GM12878 (cell line): ENCODE results near the gene KCNN3. TPM values are rescaled to one million over a fixed set of nuclear protein-coding genes. Genes with fewer than 3 reads are reported as not detected.

ENCODE experiments used
- ATAC-seq: fragments of 200-7000 bp; cut with Tn5 transposase; 3 replicates; pipeline ENCODE4 v1.9.1; 2020; ENCODE audit warnings: mild to moderate bottlenecking, moderate library complexity
- BruUV-seq: library from RNA; stranded (reverse); fragments of 400-500 nt; replicated peaks from 2 replicates; lab custom pipeline; 2021; lab: Mats Ljungman, UMichigan
- CTCF ChIA-PET: fragments of 300-600 bp; sonication (Branson Sonifier 250); formaldehyde crosslinking; extraction: SDS; loops from one replicate; lab custom pipeline; 2021; ENCODE audit warnings: inconsistent platforms; lab: Yijun Ruan, JAX
- POLR2A ChIA-PET: fragments of 350-600 bp; formaldehyde crosslinking; extraction: SDS; loops from one replicate; lab custom pipeline; 2021; ENCODE audit warnings: inconsistent platforms; lab: Charles Lee
- RAD21 ChIA-PET: fragments of 300-600 bp; sonication (Branson Sonifier 250); formaldehyde crosslinking; loops from one replicate; lab custom pipeline; 2023; ENCODE audit warnings: antibody characterized with exemption; ENCODE audit not compliant: unreplicated experiment; lab: Charles Lee
- SMC1A ChIA-PET: fragments of 300-600 bp; sonication (Branson Sonifier 250); formaldehyde crosslinking; loops from one replicate; lab custom pipeline; 2023; ENCODE audit not compliant: unreplicated experiment, uncharacterized antibody; lab: Charles Lee
- DNase-seq: peaks from one replicate; pipeline ENCODE4 v3.0.0-alpha.2; 2011; ENCODE audit warnings: low read depth, low spot score
- FAIRE-seq: peaks from 3 replicates; lab custom pipeline; 2011; peaks lifted over from hg19 to GRCh38; lab: Jason Lieb, UNC
- H2AFZ ChIP-seq: 2 replicates; pipeline ENCODE4 v1.6.0; 2011; ENCODE audit warnings: low read depth, low read length, control low read depth; ENCODE audit not compliant: control insufficient read depth
- H3K27ac ChIP-seq: 2 replicates; pipeline ENCODE4 v1.5.1; 2011; ENCODE audit warnings: control low read depth; ENCODE audit not compliant: control insufficient read depth, insufficient read depth
- H3K27me3 ChIP-seq, 2 experiments: replicated peaks in 1 of 2; 2 replicates each; pipeline versions ENCODE4 v1.6.0 to v1.6.1; 2011; ENCODE audit warnings: low read length in 1 of 2; ENCODE audit not compliant: control insufficient read depth in 2 of 2, insufficient read depth in 2 of 2
- H3K36me3 ChIP-seq, 2 experiments: 2 replicates each; pipeline ENCODE4 v1.5.1; 2011; ENCODE audit warnings: low read length in 1 of 2; ENCODE audit not compliant: control insufficient read depth in 2 of 2, insufficient read depth in 2 of 2
- H3K4me1 ChIP-seq: 2 replicates; pipeline ENCODE4 v1.6.1; 2011; ENCODE audit warnings: mild to moderate bottlenecking, low read length, moderate library complexity, mixed read lengths; ENCODE audit not compliant: control insufficient read depth, insufficient read depth
- H3K4me2 ChIP-seq: 2 replicates; pipeline ENCODE4 v1.6.0; 2011; ENCODE audit warnings: control low read depth; ENCODE audit not compliant: control insufficient read depth, insufficient read depth
- H3K4me3 ChIP-seq: fragments of 200-600 bp; sonication (generic); 2 replicates; pipeline ENCODE4 v1.5.1; 2016
- H3K79me2 ChIP-seq: 2 replicates; pipeline ENCODE4 v1.6.0; 2011; ENCODE audit warnings: low read length; ENCODE audit not compliant: control insufficient read depth, insufficient read depth
- H3K9ac ChIP-seq: 2 replicates; pipeline ENCODE4 v1.8.0; 2011; ENCODE audit warnings: low read length, control low read depth, mixed read lengths; ENCODE audit not compliant: control insufficient read depth, insufficient read depth
- H3K9me3 ChIP-seq: replicated peaks from 3 replicates; pipeline ENCODE4 v1.5.1; 2011; ENCODE audit warnings: mild to moderate bottlenecking, low read length; ENCODE audit not compliant: control insufficient read depth, insufficient read depth
- H4K20me1 ChIP-seq: 2 replicates; pipeline ENCODE4 v1.6.0; 2011; ENCODE audit not compliant: control insufficient read depth, insufficient read depth
- CHD1 ChIP-seq: IDR thresholded peaks from 2 replicates; pipeline ENCODE4 v1.6.1; 2012; ENCODE audit warnings: low read depth, low read length, improper control_type of control experiment
- DPF2 ChIP-seq: fragments of 450-650 bp; IDR thresholded peaks from 2 replicates; pipeline ENCODE4 v1.6.1; 2017; ENCODE audit warnings: mild to moderate bottlenecking
- FOXK2 ChIP-seq: fragments of 450-650 bp; IDR thresholded peaks from 2 replicates; pipeline ENCODE4 v1.6.1; 2017; ENCODE audit warnings: mild to moderate bottlenecking, moderate library complexity
- IKZF1 ChIP-seq: fragments of 450-650 bp; conservative IDR thresholded peaks from 2 replicates; pipeline ENCODE4 v1.6.1; 2017; ENCODE audit warnings: antibody characterized with exemption, mild to moderate bottlenecking
- MEF2A ChIP-seq: IDR thresholded peaks from 2 replicates; pipeline ENCODE4 v1.6.1; 2011; ENCODE audit warnings: low read depth, mild to moderate bottlenecking, low read length, moderate library complexity; ENCODE audit not compliant: insufficient read depth
- MTA2 ChIP-seq: fragments of 450-650 bp; IDR thresholded peaks from 2 replicates; pipeline ENCODE4 v1.6.1; 2016; ENCODE audit warnings: low read depth, mild to moderate bottlenecking, moderate library complexity
- MYC ChIP-seq: IDR thresholded peaks from 2 replicates; pipeline ENCODE4 v1.6.1; 2011; ENCODE audit warnings: mild to moderate bottlenecking, low read length, moderate library complexity, inconsistent platforms; ENCODE audit not compliant: insufficient read depth, insufficient replicate concordance, insufficient read length, severe bottlenecking
- NFYB ChIP-seq: IDR thresholded peaks from 2 replicates; pipeline ENCODE4 v1.6.1; 2011; ENCODE audit warnings: low read depth, mild to moderate bottlenecking, low read length, improper control_type of control experiment, moderate library complexity; ENCODE audit not compliant: insufficient read depth
- NR2C2 ChIP-seq: IDR thresholded peaks from 2 replicates; pipeline ENCODE4 v1.6.1; 2011; ENCODE audit warnings: borderline replicate concordance, low read depth; ENCODE audit not compliant: control insufficient read depth, insufficient read length
- POLR2AphosphoS2 ChIP-seq: IDR thresholded peaks from 2 replicates; pipeline ENCODE4 v1.6.1; 2011; ENCODE audit warnings: low read depth, mild to moderate bottlenecking, low read length, improper control_type of control experiment, moderate library complexity
- SIN3A ChIP-seq: IDR thresholded peaks from 2 replicates; pipeline ENCODE4 v1.6.1; 2012; ENCODE audit warnings: low read depth, low read length, improper control_type of control experiment
- TAF1 ChIP-seq: IDR thresholded peaks from 2 replicates; pipeline ENCODE4 v1.6.1; 2011; ENCODE audit warnings: mild to moderate bottlenecking, low read depth, low read length, borderline replicate concordance
- WRNIP1 ChIP-seq: IDR thresholded peaks from 2 replicates; pipeline ENCODE4 v1.6.1; 2011; ENCODE audit warnings: low read depth, low read length, improper control_type of control experiment, borderline replicate concordance
- ZBTB4 ChIP-seq: fragments of 450-650 bp; formaldehyde crosslinking; IDR thresholded peaks from 2 replicates; pipeline ENCODE4 v1.4.0; 2022; ENCODE audit warnings: mild to moderate bottlenecking, moderate library complexity
- ZNF24 ChIP-seq: fragments of 450-650 bp; IDR thresholded peaks from 2 replicates; pipeline ENCODE4 v1.6.1; 2017; ENCODE audit warnings: antibody characterized with exemption, mild to moderate bottlenecking
- WGBS: methylation state at CpG from one replicate; pipeline ENCODE4 v1.1.6; 2016; ENCODE audit warnings: low lambda C conversion rate; ENCODE audit not compliant: insufficient replicate concordance, insufficient coverage; ENCODE audit errors: missing lambda C conversion rate; 5-methylcytosine and 5-hydroxymethylcytosine counted together
- in situ Hi-C: fragments of 300-500 bp; cut with MboI; formaldehyde crosslinking; loops from 9 replicates; pipeline ENCODE4 v1.14.3; 2018; ENCODE audit warnings: mixed read lengths
- intact Hi-C: fragments of 100-400 bp; cut with micrococcal nuclease; formaldehyde crosslinking; loops from one replicate; pipeline ENCODE4 v1.14.2; 2022; ENCODE audit not compliant: unreplicated experiment
- polyA plus RNA-seq, 11 experiments: library from polyadenylated mRNA; depleted of rRNA in 4 of 11; unstranded in 6 of 11; stranded (reverse) in 5 of 11; fragments of >200 nt; fragmentation: Nextera tagmentation in 4 of 11; fragmentation: Illumina TruSeq in 1 of 11; extraction: Ambion mirVana in 4 of 11; extraction: Trizol in 1 of 11; gene quantifications; 1 replicate in 1 of 11; 2 replicates in 10 of 11; pipeline versions ENCODE4 v1.2.1 to v1.2.3, GENCODE V29; 2011 to 2016; ENCODE audit warnings: inconsistent platforms in 2 of 11, missing spikeins in 2 of 11, low read depth in 1 of 11
- total RNA-seq, 4 experiments: library from RNA; depleted of rRNA in 3 of 4; stranded (reverse); fragments of >200 nt in 3 of 4; fragmentation: Illumina TruSeq in 1 of 4; extraction: Trizol in 1 of 4; gene quantifications; 2 replicates each; pipeline versions ENCODE4 v1.2.1 to v1.2.3, GENCODE V29; 2013 to 2021
- TF ChIP-seq, protein P1 (sequence below): fragments of 450-650 bp; IDR thresholded peaks from 2 replicates; pipeline ENCODE4 v1.6.1; 2018; ENCODE audit warnings: borderline replicate concordance, mild to moderate bottlenecking; ENCODE audit not compliant: partially characterized antibody
- TF ChIP-seq, protein P2 (sequence below): IDR thresholded peaks from 2 replicates; pipeline ENCODE4 v1.6.1; 2011; ENCODE audit warnings: low read depth, mild to moderate bottlenecking, low read length, moderate library complexity, borderline replicate concordance; ENCODE audit errors: extremely low read depth

KCNN3 gene
- total and polyA plus RNA-seq, 10 of the 15 experiments (the other 5 are each of a cell fraction or from before 2014, with no cell fraction given) = 3.5 to 26.4 (median 14.9) TPM

DNA sequence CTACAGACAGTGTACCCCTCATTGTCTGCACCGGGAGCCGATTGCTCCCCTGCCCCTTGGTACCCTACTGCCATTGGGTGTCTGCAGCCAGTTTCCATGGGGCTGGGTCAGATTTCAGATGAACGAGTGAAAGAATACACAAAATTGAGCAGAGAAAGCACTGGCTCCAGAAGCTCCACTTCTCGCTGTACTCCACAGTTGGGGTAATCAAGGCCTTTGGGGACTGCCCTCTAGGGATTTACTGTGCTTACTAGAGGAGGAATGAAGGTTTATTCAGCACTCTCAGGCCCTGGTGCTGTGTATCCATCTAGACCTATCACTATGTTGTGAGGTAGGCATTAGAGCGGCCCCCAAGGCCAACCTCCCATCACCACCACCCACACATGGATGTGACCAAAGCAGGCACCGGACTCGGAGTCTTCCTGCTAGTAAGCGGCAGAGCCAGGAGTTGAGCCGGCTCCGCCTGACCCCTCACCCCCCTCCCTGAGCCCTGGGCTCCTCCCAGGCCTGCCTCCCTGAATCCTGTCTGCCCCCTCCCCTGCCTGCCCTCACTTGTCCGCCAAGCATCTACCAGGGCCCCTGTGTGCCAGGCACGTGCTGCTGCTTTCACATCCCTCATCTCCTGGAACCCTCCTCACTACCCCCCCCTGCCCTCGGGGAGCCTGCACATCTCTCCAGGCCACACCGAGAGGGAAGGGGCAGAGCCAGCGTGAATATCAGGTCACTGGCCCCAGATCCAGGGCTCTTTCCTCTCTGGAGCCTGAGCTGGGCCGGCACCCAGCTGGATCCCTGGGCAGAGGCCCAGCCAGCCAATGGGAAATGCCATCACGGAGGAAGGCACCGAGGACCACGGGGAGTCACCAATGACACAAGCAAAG lies 23.3 kb downstream of the KCNN3 start:
- Histone ChIP-seq H3K4me2 (0 out of 2 replicates have a peak overlapping the region, but pooled peaks have one; percentile 17), H3K9me3 (no peaks in the 10 kb centered on the region), H3K9ac (no peak overlapping the region), H3K79me2 (peaks cover 67% of the 10 kb centered on the region), H3K27me3 (no peaks in the 10 kb centered on the region), H2AFZ (no peak overlapping the region), H4K20me1 (no peaks in the 10 kb centered on the region; the same call in 1 of the 2 replicates), H3K4me1 (peaks cover 62% of the 10 kb centered on the region), H3K27ac (0 out of 2 replicates have a peak overlapping the region, but pooled peaks have one; percentile 5), H3K4me3 (no peak overlapping the region), H3K36me3 (peaks cover 0 to 2% of the 10 kb centered on the region in 2 experiments; a peak in 2 of 4 replicates)
- BruUV-seq = no TSS peak
- TF ChIP-seq MYC (no peak), WRNIP1 (no peak), DPF2 (no peak), NFYB (no peak), MTA2 (no peak), IKZF1 (no peak), TAF1 (no peak), ZNF24 (no peak), MEF2A (no peak), CHD1 (no peak), POLR2AphosphoS2 (no peak), NR2C2 (no peak), SIN3A (no peak), ZBTB4 (no peak), FOXK2 (no peak)
- TF ChIP-seq, protein P1, sequence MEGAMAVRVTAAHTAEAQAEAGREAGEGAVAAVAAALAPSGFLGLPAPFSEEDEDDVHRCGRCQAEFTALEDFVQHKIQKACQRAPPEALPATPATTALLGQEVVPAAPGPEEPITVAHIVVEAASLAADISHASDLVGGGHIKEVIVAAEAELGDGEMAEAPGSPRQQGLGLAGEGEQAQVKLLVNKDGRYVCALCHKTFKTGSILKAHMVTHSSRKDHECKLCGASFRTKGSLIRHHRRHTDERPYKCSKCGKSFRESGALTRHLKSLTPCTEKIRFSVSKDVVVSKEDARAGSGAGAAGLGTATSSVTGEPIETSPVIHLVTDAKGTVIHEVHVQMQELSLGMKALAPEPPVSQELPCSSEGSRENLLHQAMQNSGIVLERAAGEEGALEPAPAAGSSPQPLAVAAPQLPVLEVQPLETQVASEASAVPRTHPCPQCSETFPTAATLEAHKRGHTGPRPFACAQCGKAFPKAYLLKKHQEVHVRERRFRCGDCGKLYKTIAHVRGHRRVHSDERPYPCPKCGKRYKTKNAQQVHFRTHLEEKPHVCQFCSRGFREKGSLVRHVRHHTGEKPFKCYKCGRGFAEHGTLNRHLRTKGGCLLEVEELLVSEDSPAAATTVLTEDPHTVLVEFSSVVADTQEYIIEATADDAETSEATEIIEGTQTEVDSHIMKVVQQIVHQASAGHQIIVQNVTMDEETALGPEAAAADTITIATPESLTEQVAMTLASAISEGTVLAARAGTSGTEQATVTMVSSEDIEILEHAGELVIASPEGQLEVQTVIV = no peak
- TF ChIP-seq, protein P2, sequence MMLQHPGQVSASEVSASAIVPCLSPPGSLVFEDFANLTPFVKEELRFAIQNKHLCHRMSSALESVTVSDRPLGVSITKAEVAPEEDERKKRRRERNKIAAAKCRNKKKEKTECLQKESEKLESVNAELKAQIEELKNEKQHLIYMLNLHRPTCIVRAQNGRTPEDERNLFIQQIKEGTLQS = no peak
- RAD21 ChIA-PET = interaction anchor here (0.6 kb wide), 1 partner anchor 19 kb away, joined by 3 read pairs; no protein-coding TSS in a partner anchor
- FAIRE-seq = no peak
- POLR2A ChIA-PET = interaction anchor here (5.6 kb wide), 1 partner anchor 14 kb away, joined by 60 read pairs; no protein-coding TSS in a partner anchor
- DNase-seq = no peak
- in situ Hi-C loops = no loop called here
- no peak for ATAC-seq
- intact Hi-C loops = no loop called here
- SMC1A ChIA-PET = interaction anchor here (2.0 to 5.4 kb wide), 2 partner anchors 14 to 26 kb away, joined by 4 to 57 read pairs; no protein-coding TSS in a partner anchor
- 92% methylated on average over 16 of the region's 19 CpGs for whole genome bisulfite sequencing
- CTCF ChIA-PET = no interaction called here
